RPMI7951 (cell line): ENCODE results near the gene ERCC6L2. TPM values are rescaled to one million over a fixed set of nuclear protein-coding genes. Genes with fewer than 3 reads are reported as not detected.

ENCODE experiments used
- DNase-seq: peaks from one replicate; pipeline ENCODE4 v3.0.0-alpha.2; 2012; ENCODE audit warnings: low read depth
- total RNA-seq: library from RNA; depleted of rRNA; stranded (reverse); fragments of >200 nt; shearing (Covaris generic); gene quantifications from 2 replicates; pipeline ENCODE4 v1.2.3, GENCODE V29; 2014; rRNA removed

Gene ERCC6L2, protein sequence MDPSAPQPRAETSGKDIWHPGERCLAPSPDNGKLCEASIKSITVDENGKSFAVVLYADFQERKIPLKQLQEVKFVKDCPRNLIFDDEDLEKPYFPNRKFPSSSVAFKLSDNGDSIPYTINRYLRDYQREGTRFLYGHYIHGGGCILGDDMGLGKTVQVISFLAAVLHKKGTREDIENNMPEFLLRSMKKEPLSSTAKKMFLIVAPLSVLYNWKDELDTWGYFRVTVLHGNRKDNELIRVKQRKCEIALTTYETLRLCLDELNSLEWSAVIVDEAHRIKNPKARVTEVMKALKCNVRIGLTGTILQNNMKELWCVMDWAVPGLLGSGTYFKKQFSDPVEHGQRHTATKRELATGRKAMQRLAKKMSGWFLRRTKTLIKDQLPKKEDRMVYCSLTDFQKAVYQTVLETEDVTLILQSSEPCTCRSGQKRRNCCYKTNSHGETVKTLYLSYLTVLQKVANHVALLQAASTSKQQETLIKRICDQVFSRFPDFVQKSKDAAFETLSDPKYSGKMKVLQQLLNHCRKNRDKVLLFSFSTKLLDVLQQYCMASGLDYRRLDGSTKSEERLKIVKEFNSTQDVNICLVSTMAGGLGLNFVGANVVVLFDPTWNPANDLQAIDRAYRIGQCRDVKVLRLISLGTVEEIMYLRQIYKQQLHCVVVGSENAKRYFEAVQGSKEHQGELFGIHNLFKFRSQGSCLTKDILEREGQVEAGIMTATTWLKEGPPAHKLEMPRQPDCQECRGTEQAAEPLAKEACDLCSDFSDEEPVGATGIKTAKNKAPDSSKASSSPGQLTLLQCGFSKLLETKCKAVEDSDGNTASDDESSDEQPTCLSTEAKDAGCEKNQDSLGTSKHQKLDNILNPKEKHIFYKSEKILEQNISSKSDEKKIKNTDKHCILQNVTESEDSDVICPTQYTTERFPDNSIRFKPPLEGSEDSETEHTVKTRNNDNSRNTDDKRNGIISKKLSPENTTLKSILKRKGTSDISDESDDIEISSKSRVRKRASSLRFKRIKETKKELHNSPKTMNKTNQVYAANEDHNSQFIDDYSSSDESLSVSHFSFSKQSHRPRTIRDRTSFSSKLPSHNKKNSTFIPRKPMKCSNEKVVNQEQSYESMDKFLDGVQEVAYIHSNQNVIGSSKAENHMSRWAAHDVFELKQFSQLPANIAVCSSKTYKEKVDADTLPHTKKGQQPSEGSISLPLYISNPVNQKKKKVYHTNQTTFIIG (N-terminal part only)
- total RNA-seq, result 32.6 and 34.0 TPM in 2 replicates

DNA sequence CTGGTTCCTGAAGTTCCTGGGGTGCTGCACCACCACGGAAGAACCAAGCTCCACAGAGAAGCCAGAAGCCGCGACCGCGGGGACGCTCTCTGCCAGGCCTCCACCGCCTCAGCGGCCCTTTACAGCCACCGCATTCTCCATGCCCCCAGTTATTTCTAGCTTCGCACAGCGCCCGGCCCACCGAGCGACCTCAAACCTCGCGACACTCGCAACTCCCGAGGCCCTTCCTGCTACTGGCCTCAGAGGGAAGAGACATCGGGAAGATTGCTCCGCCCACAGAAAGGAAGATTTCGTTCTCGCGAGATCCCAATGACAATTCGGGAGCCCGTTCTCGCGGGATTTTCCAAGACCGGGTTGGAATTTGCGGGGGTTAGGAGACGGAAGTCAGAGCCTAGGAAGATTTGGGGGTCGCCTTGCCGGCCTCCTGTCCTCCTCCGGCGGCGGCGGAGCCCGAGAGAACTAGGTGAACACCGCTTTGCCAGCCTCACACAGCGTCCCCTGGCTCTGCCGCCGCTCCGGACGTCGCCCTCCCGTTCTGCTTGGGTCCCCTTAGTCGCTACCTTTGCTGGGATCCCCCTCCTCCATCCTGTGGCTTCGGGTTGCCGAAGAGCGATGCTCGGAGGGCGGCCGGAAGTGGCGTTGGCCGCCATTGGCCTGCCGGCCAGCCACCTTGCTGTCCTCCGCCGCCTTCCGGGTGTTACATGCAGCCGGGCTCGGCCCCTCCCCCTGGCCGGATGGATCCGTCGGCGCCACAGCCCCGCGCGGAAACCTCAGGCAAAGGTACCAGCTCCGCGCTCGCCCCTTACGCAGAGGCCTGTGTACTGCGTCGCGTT is at the start of gene ERCC6L2:
TSS of gene ERCC6L2 (plus strand) at position 387 of the 833 bp plus-strand sequence. CDS start at position 735, 348 bp downstream.
- peak; percentile 97 for DNase-seq

DNA sequence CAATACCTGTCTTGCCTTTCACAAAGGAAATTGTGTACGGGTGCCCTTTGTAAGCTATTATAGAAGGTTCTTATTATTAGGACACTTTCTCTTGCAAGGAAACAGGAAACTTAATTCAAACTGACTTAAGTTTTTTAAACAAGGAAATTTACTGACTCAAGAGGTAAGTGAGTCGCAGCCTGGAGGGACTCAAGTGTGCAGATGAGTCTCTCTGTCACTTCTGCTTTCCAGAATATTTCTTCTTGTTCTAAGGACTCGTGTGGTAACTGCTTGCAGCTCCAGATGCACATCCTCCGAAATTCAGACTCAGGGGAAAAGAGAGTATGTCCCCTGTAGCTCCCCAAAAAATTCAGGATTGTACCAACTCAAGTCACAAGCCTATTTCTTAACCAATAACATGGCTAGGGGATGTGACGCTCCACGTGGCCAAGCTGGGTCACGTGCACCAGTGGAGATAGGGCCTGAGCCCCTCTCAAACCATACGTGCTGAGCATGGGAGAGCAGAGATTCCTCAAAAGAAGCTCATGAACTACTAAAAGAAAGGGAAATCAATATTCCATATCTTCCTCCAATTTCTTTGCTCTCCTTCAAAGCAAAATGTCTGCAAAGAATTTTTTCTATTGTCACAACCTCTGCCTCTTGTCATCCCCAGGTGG is 49.2 kb upstream of the ERCC6L2 start:
- no peak for DNase-seq

- no peak for DNase-seq
Observed at GRCh38 chr9:95830768-95831167, 44.7 kb upstream of the ERCC6L2 start.

DNA sequence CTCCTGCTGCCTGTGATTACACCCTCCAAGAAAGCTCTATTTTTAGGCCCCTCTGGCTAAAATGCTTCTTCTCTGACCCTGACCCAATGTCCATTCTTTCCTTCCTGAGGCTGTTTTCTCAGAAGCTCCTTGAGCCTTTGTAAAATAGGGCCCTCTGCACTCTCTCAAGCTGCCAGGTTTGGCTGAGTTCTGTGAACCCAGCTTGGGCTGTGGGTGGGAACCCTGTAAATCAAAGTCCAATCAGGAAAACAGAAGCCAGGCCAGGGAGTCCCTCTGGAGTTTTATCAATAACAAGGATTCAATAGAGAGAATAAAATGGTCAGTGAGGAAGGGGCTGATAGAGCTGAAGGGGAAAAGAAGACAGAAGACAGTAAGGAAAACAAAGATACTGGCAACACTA is 43.7 kb upstream of the ERCC6L2 start:
- DNase-seq, result no peak

DNA sequence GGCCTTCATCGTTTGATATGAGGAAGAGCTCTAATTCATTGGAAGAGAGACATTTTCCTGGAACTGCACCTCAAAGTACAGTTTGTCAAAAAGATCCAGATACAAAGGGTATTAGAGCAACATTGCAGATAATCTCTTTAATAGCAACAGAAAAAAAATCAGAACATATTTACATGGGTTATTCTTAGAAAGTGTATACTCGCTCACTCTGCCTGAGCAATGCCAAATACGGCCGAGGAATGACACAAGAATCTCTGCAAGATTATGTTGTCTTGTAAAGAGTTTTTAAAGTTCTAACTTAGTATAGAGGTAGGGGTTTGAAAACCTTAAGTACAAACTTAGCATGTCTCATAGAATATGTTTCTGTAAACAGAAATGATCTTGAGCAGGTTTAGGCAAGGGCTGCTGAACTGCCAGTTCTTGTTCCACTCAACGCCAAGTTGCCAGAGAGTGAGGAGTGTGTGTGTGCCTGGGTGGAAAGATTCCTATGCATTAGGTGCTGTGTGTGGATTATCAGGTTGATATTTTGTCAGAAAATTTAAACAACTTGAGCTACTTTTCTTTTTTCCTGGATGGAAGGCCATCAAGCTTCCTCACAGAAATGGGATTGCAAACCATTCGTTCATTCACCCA is 41.8 kb upstream of the ERCC6L2 start:
- DNase-seq, result no peak

DNA sequence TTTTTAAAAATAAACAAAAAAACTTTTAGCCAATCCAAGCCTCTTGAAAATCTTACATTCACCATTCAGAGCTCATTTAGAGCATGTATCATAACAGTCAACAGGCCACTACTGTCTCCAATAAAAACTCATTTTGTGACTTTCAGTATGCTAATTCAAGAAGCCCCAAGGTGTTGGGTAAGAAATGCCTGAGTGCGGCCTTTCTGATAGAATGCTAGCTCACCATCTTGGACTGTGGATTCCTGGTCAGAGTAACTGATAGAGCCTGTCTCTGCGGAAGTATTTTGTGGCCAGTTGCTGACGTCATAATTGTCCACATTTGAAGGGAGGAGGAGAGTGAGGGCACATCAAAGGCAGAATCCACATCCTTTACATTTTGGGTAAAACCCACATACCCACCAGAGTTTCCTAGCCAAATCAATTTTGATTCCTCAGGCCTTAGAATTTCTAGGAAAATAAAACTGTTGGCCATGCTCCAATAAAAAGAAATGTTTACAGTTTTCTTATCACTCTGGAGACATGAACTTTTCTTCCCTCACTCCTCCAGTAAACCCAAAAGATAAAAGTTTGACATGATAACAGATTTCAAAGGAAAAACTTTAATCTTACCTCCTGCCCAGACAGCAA is 41.1 kb upstream of the ERCC6L2 start:
- peak; percentile 68 for DNase-seq

DNA sequence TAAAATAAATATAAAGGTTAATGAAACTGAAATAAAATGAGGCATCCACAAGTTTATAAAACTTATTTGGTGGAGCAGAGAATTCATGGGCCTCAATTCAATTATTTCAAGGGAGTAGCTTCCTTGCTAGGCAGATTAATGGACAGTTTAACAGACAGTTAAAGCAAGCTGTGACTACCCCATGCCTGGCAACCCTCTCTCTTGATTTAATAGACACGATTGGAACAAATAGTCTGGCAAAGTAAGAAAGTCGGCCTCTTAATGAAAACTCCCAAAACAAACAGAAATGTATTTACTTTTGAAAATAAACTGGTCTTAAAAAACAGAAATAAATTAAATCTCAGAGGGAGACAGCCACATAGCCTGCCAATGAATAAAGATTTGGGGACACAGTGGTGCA is 40.1 kb upstream of the ERCC6L2 start:
- DNase-seq, result no peak

GRCh38 chr9:95836072-95836471 is 39.4 kb upstream of the ERCC6L2 start:
- no peak for DNase-seq

- no peak for DNase-seq
Observed at GRCh38 chr9:95839012-95839411, 36.5 kb upstream of the ERCC6L2 start.

DNA sequence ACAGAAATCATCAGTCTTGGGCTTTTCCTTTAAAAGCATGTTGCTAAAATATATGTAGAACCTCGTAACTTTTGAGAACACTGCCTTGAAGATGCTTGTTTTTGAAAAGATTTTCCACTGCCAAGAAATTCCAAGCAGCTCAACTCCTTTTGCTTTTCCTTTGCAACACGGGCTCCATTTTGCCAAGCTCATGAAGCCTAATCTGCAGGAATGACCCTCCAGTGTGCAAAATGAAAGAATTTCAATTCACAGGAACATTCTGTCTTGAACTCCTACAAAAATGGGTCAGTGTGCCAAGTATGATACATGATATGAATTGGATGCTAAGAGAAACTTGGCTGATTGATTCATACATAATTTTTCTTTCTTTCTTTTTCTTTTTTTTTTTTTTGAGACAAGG is 35.4 kb upstream of the ERCC6L2 start:
- DNase-seq, result no peak

GRCh38 chr9:95841377-95841776 is 34.1 kb upstream of the ERCC6L2 start:
- no peak for DNase-seq

GRCh38 chr9:95845751-95846150 is 29.7 kb upstream of the ERCC6L2 start:
- no peak for DNase-seq

GRCh38 chr9:95848764-95849163 is 26.7 kb upstream of the ERCC6L2 start:
- no peak for DNase-seq

DNA sequence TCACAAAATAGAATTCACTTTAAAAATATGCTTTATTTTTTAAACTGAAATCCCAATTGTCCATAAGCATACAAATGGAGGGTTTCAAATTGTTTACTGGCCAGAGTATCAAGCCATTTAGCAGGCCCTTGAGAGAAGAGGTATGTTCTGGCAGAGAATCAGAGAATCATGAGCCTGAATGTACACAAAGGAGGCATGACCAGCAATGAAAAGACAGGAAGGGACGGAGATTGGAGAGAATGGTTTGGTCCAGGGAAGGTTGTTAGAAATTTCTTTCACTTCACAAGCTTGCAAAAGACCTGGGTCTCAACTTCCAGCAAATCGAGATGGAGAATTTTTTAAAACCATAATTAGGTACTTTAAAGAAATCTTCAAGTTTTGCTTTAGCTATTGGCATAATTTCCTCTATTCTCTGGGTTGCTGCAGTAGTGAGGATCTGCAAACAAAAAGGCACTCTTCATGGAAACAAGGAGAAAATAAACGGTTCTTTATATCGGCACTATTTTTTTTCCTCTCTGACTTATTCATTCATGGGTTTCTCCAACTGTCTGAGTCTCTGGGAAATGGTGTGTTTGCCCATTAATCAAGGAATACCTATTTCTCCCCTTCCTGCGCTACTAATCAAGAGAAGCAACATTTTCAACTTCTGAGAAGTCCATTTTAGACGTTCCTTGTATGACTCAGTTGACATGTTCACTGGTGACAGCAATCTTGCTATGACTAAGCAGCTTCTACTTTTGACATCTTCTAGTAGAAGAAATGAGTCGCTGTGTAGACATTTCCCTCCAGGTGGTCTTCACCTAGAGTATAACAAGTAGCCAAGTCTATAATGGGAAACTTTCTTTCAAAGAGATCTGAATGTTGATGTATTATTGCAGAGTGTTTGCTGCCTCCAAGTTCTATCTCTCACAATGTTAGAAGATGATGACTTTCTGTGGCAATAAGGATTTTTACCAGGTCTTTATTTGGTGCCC is 23.1 kb upstream of the ERCC6L2 start:
- DNase-seq, result peak; percentile 48

DNA sequence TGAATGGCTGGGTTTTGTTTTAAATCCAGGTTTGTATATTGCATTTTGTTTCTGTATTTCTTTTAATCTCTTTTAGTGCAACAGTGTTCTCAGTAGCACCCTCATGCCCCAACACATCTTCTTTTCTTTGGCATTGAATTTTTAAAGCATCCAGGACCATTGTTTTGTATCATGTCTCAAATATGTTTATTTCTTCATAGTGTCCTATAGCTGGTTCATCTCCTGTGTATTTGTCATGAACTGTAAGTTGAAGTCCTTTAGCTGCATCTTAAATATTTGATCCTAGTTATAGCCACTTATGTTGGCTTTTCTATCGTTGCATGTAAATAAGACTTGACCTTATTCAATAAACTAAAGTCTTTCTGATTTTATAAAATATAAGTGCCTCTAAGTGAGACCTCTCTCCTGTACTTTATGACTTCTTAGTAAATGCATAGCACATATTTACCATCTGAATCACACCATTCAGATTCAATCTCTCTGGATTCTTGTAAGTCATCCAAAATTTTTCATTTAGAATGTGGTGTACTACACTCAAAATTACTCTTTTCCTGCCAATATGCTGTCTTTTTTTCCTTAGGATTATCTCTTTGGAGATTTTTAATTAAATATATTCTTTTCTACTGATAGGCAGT is 21.0 kb upstream of the ERCC6L2 start:
- DNase-seq, result peak; percentile 56

GRCh38 chr9:95855961-95856360 is 19.5 kb upstream of the ERCC6L2 start:
- no peak for DNase-seq

- DNase-seq, result peak; percentile 74
Observed at GRCh38 chr9:95857124-95857523, 18.4 kb upstream of the ERCC6L2 start.

DNA sequence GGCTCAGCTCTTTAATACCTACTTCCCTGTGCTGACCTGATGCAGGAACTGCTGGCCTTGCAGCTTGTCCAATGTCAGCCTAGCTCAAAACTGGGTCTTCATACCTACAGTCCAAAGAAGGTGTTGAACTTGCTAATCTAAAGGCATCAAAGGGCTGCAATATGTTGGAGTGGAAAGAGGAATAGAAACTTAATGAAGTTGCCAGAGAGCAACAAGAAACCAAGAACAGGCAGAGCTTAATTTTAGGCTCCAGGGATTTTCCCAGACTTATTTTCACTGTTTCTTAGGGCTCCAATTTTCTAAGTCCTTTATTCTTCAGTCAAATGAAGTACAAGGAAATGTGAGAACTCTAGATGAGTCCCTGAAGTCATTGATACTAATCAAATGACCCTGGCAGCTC is 17.6 kb upstream of the ERCC6L2 start:
- no peak for DNase-seq
